K562 (cell line): ENCODE results near the gene ZBP1. TPM values are rescaled to one million over a fixed set of nuclear protein-coding genes. Genes with fewer than 3 reads are reported as not detected.

ENCODE experiments used
- ATF7 ChIP-seq: fragments of 450-650 bp; IDR thresholded peaks from 2 replicates; pipeline ENCODE4 v1.7.1; 2014; ENCODE audit warnings: mild to moderate bottlenecking, moderate library complexity
- ESRRA ChIP-seq: fragments of 450-650 bp; IDR thresholded peaks from 2 replicates; pipeline ENCODE4 v1.6.1; 2014; ENCODE audit warnings: low read depth, mild to moderate bottlenecking, moderate library complexity, borderline replicate concordance
- GATA2 ChIP-seq: sonication (generic); formaldehyde crosslinking; IDR thresholded peaks from 2 replicates; pipeline ENCODE4 v1.4.0; 2020; ENCODE audit warnings: mild to moderate bottlenecking, missing genetic modification reagents
- JUNB ChIP-seq: fragments of 450-650 bp; formaldehyde crosslinking; conservative IDR thresholded peaks from 2 replicates; pipeline ENCODE4 v1.4.0; 2020; ENCODE audit warnings: mild to moderate bottlenecking
- MAFG ChIP-seq: fragments of 450-650 bp; conservative IDR thresholded peaks from 2 replicates; pipeline ENCODE4 v1.6.1; 2016; ENCODE audit warnings: missing genetic modification characterization, missing compliant biosample characterization
- MEF2D ChIP-seq: conservative IDR thresholded peaks from 2 replicates; pipeline ENCODE4 v1.6.1; 2016; ENCODE audit warnings: low read depth, missing genetic modification characterization, missing compliant biosample characterization
- NCOR1 ChIP-seq: fragments of 450-650 bp; IDR thresholded peaks from 2 replicates; pipeline ENCODE4 v1.6.1; 2016; ENCODE audit warnings: mild to moderate bottlenecking, moderate library complexity
- NR2C1 ChIP-seq, 2 experiments: fragments of 450-650 bp; IDR thresholded peaks; 2 replicates each; pipeline ENCODE4 v1.6.1; 2017; ENCODE audit warnings: mild to moderate bottlenecking in 2 of 2, antibody characterized with exemption in 1 of 2, inconsistent platforms in 1 of 2, missing compliant biosample characterization in 1 of 2, missing genetic modification characterization in 1 of 2
- NR2C2 ChIP-seq, 2 experiments: fragments of 200-800 bp in 1 of 2; sonication (Bioruptor generic) in 1 of 2; sonication (generic) in 1 of 2; formaldehyde crosslinking in 1 of 2; IDR thresholded peaks; 2 replicates each; pipeline versions ENCODE4 v1.6.1 to v1.8.0; 2016 to 2022; ENCODE audit warnings: mild to moderate bottlenecking in 1 of 2, missing compliant biosample characterization in 1 of 2, missing genetic modification characterization in 1 of 2, missing genetic modification reagents in 1 of 2
- PCBP1 ChIP-seq: fragments of 200-400 bp; formaldehyde crosslinking; IDR thresholded peaks from 2 replicates; pipeline ENCODE4 v1.6.1; 2018; ENCODE audit warnings: mild to moderate bottlenecking, low read depth, low read length; ENCODE audit not compliant: poor library complexity, severe bottlenecking
- SOX6 ChIP-seq: fragments of 450-650 bp; IDR thresholded peaks from 2 replicates; pipeline ENCODE4 v1.6.1; 2014; ENCODE audit warnings: mild to moderate bottlenecking
- ZNF121 ChIP-seq: sonication (generic); formaldehyde crosslinking; conservative IDR thresholded peaks from 2 replicates; pipeline ENCODE4 v1.8.0; 2022; ENCODE audit warnings: missing genetic modification reagents
- ZNF644 ChIP-seq: fragments of 200-800 bp; sonication (Bioruptor generic); IDR thresholded peaks from 2 replicates; pipeline ENCODE4 v1.6.1; 2016; ENCODE audit warnings: low read depth, missing genetic modification characterization, missing compliant biosample characterization
- ZNF778 ChIP-seq: fragments of 450-650 bp; formaldehyde crosslinking; IDR thresholded peaks from 2 replicates; pipeline ENCODE4 v1.4.0; 2020; ENCODE audit warnings: mild to moderate bottlenecking, moderate library complexity
- polyA plus RNA-seq, 8 experiments: library from polyadenylated mRNA; depleted of rRNA in 4 of 8; stranded (reverse) in 5 of 8; unstranded in 3 of 8; fragments of >200 nt; fragmentation: Nextera tagmentation in 2 of 8; fragmentation: Illumina TruSeq in 1 of 8; extraction: Ambion mirVana in 2 of 8; extraction: Trizol in 1 of 8; gene quantifications; 2 replicates each; pipeline versions ENCODE4 v1.2.1 to v1.2.3, GENCODE V29; 2011 to 2014; ENCODE audit warnings: inconsistent platforms in 1 of 8, missing spikeins in 1 of 8
- total RNA-seq, 7 experiments: library from RNA; depleted of rRNA in 6 of 7; stranded (reverse); fragments of >200 nt in 6 of 7; fragmentation: Illumina TruSeq in 2 of 7; extraction: Trizol in 2 of 7; gene quantifications; 2 replicates each; pipeline versions ENCODE4 v1.2.1 to v1.2.3, GENCODE V29; 2011 to 2021; ENCODE audit warnings: low replicate concordance in 1 of 7
- TF ChIP-seq, protein P1 (sequence below): sonication (generic); IDR thresholded peaks from 2 replicates; pipeline ENCODE4 v1.6.1; 2016
- TF ChIP-seq, protein P2 (sequence below): fragments of 450-650 bp; IDR thresholded peaks from 2 replicates; pipeline ENCODE4 v1.7.1; 2018; ENCODE audit warnings: mild to moderate bottlenecking, low read depth; ENCODE audit not compliant: partially characterized antibody
- TF ChIP-seq, protein P3 (sequence below): sonication (generic); formaldehyde crosslinking; IDR thresholded peaks from 2 replicates; pipeline ENCODE4 v1.8.0; 2022; ENCODE audit warnings: missing genetic modification reagents, mild to moderate bottlenecking, moderate library complexity, borderline replicate concordance
- TF ChIP-seq, protein P4 (sequence below): fragments of 250-450 bp; sonication (Bioruptor Pico); IDR thresholded peaks from 2 replicates; pipeline ENCODE4 v1.4.0; 2020
- TF ChIP-seq, protein P5 (sequence below): fragments of 250-450 bp; sonication (Bioruptor Pico); IDR thresholded peaks from 2 replicates; pipeline ENCODE4 v1.8.0; 2022; ENCODE audit warnings: moderate library complexity, mild to moderate bottlenecking, inconsistent platforms

The ZBP1 gene
- total and polyA plus RNA-seq, 9 of the 15 experiments (the other 6 are each of a cell fraction or from before 2014, with no cell fraction given), result not detected

DNA sequence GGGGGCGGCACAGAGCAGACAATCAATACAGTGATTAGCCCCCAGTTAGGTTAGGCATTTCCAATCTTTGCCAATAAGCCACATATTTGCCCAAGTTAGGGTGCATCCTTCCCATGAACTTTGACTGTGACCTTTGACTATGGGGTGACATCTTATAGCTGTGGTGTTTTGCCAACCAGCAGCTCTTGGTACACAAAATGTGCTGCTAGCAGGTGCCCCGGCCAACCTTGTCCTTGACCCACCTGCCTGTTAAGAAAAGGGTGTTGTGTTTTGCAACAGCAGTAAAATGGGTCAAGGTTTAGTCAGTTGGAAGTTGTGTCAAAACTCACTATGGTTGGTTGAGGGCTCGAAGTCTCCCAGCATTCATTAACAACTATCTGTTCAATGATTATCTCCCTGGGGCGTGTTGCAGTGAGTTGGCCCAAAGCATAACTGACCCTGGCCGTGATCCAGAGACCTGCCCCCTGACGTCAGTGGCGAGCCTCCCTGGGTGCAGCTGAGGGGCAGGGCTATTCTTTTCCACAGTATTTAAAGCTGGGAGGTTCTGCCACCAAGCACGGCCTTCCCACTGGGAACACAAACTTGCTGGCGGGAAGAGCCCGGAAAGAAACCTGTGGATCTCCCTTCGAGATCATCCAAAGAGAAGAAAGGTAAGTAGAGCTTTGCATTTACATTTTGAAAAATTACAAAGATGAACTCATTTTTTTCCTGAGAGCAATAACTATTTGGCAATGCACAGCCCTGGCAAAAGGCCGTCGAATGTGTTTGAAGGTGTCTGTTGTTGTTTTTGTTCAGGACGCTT is 59.5 kb downstream of the ZBP1 start, which contains the start of gene PCK1 (continued):
- TF ChIP-seq ZNF644 (tag) (no peak), NCOR1 (0 out of 2 replicates have a peak, but pooled peaks have one; percentile 24), JUNB (CRISPR knock-in tag) (no peak), MAFG (tag) (peak; percentile 14; the same call in 1 of the 2 replicates), NR2C2 (CRISPR knock-in tag; IDR thresholded peaks at IDR 0.05) (peak; percentile 66; the same call in 1 of the 2 replicates), NR2C2 (tag; IDR thresholded peaks at IDR 0.05) (peak; percentile 78), MEF2D (tag) (0 out of 2 replicates have a peak, but pooled peaks have one; percentile 26), GATA2 (no peak), ATF7 (peak; percentile 96), ZNF121 (CRISPR knock-in tag) (no peak), PCBP1 (no peak), SOX6 (peak; percentile 60; the same call in 1 of the 2 replicates), NR2C1 (IDR thresholded peaks at IDR 0.05) (peak; percentile 61), NR2C1 (tag; IDR thresholded peaks at IDR 0.05) (peak; percentile 79), ESRRA (peak; percentile 25; the same call in 1 of the 2 replicates), ZNF778 (CRISPR knock-in tag) (no peak)
- TF ChIP-seq, protein P1, sequence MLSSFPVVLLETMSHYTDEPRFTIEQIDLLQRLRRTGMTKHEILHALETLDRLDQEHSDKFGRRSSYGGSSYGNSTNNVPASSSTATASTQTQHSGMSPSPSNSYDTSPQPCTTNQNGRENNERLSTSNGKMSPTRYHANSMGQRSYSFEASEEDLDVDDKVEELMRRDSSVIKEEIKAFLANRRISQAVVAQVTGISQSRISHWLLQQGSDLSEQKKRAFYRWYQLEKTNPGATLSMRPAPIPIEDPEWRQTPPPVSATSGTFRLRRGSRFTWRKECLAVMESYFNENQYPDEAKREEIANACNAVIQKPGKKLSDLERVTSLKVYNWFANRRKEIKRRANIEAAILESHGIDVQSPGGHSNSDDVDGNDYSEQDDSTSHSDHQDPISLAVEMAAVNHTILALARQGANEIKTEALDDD, result peak; percentile 96
- TF ChIP-seq, protein P2, sequence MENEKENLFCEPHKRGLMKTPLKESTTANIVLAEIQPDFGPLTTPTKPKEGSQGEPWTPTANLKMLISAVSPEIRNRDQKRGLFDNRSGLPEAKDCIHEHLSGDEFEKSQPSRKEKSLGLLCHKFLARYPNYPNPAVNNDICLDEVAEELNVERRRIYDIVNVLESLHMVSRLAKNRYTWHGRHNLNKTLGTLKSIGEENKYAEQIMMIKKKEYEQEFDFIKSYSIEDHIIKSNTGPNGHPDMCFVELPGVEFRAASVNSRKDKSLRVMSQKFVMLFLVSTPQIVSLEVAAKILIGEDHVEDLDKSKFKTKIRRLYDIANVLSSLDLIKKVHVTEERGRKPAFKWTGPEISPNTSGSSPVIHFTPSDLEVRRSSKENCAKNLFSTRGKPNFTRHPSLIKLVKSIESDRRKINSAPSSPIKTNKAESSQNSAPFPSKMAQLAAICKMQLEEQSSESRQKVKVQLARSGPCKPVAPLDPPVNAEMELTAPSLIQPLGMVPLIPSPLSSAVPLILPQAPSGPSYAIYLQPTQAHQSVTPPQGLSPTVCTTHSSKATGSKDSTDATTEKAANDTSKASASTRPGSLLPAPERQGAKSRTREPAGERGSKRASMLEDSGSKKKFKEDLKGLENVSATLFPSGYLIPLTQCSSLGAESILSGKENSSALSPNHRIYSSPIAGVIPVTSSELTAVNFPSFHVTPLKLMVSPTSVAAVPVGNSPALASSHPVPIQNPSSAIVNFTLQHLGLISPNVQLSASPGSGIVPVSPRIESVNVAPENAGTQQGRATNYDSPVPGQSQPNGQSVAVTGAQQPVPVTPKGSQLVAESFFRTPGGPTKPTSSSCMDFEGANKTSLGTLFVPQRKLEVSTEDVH, result no peak
- TF ChIP-seq, protein P3, sequence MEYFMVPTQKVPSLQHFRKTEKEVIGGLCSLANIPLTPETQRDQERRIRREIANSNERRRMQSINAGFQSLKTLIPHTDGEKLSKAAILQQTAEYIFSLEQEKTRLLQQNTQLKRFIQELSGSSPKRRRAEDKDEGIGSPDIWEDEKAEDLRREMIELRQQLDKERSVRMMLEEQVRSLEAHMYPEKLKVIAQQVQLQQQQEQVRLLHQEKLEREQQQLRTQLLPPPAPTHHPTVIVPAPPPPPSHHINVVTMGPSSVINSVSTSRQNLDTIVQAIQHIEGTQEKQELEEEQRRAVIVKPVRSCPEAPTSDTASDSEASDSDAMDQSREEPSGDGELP (CRISPR knock-in tag), result peak; percentile 81; the same call in 1 of the 2 replicates
- TF ChIP-seq, protein P4, sequence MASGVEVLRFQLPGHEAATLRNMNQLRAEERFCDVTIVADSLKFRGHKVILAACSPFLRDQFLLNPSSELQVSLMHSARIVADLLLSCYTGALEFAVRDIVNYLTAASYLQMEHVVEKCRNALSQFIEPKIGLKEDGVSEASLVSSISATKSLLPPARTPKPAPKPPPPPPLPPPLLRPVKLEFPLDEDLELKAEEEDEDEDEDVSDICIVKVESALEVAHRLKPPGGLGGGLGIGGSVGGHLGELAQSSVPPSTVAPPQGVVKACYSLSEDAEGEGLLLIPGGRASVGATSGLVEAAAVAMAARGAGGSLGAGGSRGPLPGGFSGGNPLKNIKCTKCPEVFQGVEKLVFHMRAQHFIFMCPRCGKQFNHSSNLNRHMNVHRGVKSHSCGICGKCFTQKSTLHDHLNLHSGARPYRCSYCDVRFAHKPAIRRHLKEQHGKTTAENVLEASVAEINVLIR (CRISPR knock-in tag), result peak; percentile 29; the same call in 1 of the 2 replicates
- TF ChIP-seq, protein P5, sequence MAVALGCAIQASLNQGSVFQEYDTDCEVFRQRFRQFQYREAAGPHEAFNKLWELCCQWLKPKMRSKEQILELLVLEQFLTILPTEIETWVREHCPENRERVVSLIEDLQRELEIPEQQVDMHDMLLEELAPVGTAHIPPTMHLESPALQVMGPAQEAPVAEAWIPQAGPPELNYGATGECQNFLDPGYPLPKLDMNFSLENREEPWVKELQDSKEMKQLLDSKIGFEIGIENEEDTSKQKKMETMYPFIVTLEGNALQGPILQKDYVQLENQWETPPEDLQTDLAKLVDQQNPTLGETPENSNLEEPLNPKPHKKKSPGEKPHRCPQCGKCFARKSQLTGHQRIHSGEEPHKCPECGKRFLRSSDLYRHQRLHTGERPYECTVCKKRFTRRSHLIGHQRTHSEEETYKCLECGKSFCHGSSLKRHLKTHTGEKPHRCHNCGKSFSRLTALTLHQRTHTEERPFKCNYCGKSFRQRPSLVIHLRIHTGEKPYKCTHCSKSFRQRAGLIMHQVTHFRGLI (CRISPR knock-in tag), result no peak
